Stimulated activated CD8-positive, alpha-beta memory T cell treated with anti-CD3 and anti-CD28 coated beads, Interleukin-2, amount 100 ng/mL, for 48 hours (primary cell): ENCODE data around the gene NOTCH4.

ENCODE experiments used
- DNase-seq, 2 donors: peaks; one replicate each; pipeline ENCODE4 v3.0.0-alpha.2; 2020; ENCODE audit warnings: low read depth in 2 of 2

Gene NOTCH4

GRCh38 chr6:32181915-32182529 is 41.8 kb downstream of the NOTCH4 start:
- no peak for DNase-seq

DNA sequence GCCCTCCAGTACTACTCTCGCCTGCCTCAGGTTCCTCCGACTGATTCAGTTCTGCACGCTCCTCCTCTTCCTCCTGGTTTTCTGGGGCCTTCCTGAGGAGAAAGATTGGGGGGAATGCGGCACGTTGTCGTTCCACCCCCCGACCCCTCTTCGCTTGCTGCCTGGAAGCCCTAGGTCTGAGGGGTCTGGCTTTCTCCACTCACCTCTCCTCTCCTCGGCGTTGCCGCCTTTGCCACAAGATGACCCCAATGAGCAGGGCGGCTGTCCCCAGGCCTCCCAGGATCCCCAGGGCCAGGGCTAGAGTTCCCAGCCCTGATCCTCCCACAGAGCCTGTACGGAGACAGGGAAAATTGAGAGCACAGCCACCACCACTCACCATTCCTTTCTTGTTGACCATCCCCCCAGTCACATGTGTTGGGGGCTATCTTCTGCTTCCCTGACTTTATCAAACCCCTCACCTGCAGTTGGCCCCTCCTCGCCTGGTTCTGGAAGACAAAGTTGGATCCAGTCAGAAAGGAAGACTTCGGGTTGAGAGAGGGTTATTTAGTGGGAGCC is 42.6 kb downstream of the NOTCH4 start:
- DNase-seq: no peak

DNA sequence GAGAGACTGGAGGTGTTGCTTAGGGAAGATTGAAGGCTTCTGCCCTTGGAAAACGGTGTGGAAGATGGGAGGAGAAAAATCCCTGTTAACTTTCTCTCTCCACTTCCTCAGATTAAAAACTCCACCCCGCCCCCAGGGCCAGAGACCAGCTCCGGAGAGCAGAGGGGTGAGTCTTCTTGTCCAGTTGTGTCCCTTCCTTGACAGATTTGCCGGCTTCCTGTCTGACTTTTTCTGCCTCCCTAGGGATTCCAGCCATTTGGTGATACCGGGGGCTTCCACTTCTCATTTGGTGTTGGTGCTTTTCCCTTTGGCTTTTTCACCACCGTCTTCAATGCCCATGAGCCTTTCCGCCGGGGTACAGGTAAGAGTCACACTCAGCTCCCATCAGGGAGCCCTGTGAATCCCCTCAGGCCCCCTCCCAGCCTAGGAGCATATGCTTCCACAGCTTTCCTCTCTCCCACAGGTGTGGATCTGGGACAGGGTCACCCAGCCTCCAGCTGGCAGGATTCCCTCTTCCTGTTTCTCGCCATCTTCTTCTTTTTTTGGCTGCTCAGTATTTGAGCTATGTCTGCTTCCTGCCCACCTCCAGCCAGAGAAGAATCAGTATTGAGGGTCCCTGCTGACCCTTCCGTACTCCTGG is 44.0 kb downstream of the NOTCH4 start:
- DNase-seq: no peak

- DNase-seq: no peak
These were observed 45.1 kb downstream of the NOTCH4 start for GRCh38 chr6:32178547-32179440.

- DNase-seq: peak; percentile 75 to 84
These were observed 45.9 kb downstream of the NOTCH4 start, which contains the start of gene RNF5 for GRCh38 chr6:32177788-32178546. RNF5 (plus strand) TSS chr6:32178405; CDS start chr6:32178512, 107 bp downstream.

DNA sequence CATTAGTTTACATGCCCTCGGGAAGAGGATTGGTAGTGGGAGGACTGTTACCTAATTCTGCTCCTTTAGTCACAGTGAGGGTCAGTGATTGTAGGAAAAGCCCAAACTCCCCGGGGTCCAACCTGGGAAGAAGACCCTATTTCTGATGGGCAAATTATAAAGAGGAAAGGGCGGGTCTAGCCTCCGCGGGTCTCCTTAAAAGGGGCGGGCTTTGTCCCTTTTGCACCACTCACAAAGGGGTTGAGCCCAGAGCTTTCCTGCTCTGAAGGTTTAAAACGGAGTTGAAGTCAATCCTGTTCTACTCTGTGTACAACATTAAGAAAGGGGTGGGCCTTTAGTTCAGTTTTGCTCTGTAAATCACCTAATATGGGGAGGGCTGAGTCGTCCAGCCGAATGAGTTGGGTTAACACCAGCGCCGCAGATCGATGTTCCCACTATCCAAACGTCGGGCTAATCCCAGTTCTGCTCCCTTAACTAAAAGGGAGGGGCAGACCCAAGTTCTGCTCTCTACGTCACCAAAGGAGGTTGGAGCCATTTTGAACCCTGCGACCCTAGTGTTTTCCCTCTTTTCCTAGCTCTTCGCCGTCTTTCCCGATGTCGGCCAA is 46.6 kb downstream of the NOTCH4 start:
- no peak for DNase-seq

DNA sequence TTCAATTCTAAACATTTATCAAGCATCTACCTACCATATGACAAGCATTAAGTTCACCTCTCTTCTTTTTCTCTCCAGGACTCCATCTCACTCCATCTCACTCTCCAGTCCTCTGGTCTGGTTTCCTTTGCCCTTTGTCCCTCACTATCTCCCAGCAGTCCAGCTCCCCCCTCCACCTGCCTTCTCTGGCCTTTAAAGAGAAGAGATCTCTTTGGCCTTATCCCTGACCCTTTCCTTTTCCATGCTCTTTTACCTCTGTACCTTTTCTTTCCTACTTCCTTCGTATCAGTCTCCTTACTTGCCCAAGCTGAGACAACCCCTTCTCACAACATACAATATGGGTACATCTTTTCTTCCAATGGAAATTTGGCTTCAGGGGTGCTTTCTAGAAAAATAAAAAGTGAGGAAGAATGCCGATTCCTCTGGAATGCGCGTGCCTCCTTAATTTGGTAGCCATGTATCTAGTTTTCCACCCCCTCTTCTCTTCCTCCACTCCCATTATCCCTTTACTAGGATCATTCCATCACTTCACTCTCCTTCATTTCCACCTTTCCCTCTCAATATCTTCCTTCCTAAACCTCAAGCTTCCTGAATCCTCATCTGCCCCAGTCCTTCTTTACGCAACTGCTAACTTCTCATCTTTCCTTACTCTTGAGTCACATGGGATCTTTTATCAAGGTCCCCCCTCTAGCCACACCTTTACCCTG is 47.2 kb downstream of the NOTCH4 start:
- DNase-seq: no peak

GRCh38 chr6:32175711-32176475 is 48.0 kb downstream of the NOTCH4 start, which contains the start of gene AGPAT1:
AGPAT1 (minus strand) TSS chr6:32176084; CDS start chr6:32171496, 4,588 bp downstream.
- DNase-seq: peak; percentile 91 to 97

DNA sequence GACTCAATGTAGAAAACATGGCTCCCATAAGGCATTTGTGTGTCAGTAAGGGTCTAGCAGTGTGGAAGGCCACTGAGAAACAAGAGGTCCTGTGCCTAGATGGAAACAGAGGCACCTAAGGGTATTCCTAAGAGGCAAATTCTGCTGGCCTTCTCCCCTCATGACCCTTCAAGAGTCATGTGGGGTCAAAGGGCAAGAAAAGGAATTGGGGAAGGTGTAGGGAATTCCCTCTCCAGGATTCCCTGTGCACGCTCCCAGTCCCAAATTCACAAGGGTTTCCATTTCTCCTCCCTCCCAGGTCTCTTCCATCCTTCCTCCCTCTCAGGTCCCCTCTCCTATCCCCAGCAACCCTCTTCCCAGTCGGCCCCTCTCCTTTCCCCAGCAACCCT is 48.6 kb downstream of the NOTCH4 start:
- DNase-seq: no peak

GRCh38 chr6:32174416-32174815 is 49.5 kb downstream of the NOTCH4 start:
- no peak for DNase-seq

GRCh38 chr6:32173051-32173727 is 50.7 kb downstream of the NOTCH4 start:
- no peak for DNase-seq

DNA sequence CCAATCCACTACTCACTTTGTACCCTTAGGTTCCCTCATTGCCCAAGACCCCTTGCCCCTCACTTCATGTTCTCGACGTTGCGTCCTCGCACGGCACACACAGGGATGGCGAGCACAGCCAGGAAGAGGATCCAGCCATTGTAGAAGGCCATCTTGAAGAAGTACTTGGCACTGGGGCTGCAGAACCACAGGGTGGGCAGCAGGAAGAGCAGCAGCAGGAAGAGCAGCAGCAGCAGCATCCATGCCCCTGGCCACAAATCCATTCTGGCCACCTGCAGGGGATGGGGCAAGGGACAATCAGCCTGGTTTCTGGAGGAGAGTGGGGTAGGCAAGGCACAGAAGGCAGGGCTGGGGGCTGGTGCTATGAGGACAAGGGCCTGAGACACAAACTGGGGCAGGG is 52.6 kb downstream of the NOTCH4 start:
- no peak for DNase-seq

GRCh38 chr6:32170294-32170693 is 53.6 kb downstream of the NOTCH4 start:
- no peak for DNase-seq

DNA sequence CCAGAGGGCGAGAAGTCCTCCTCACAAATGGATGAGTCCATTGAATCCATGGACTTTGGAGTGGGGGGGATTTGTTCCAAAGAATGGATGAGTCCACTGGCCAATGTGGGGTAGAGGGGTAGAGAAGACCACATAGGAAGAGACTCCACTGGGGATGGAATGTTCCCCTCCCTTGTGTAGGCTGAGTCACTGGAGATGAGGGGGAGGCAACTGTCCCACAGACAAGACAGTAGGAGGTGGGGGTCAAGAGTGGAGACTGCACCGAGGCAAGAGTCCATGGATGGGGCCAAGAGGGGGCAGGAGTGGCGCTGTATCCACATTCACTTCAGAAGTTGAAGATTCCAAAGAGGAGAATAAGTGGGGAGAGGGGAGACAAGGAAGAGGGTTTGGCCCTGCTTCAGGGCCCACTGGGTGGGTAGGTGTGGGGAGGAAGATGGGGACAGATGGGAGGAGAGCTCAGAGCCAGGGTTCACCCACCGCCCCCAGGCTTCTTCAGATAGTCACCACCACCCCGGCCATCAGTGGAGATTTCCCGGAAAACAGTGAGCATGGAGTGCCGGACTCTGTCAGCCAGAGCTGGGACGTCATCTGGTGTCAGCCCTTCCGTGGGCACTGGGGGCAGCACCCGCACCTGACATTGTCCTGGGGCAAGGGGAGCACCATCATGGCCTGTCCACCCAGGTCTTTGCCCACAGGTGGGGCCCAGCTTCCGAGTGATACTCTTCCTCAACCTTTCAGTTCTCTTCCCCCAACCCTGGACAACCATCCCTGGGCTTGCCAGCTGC is 54.9 kb downstream of the NOTCH4 start:
- DNase-seq: no peak

- no peak for DNase-seq
These were observed 55.5 kb downstream of the NOTCH4 start for GRCh38 chr6:32168350-32168749.

- DNase-seq: no peak
These were observed 56.1 kb downstream of the NOTCH4 start for GRCh38 chr6:32167761-32168262.

DNA sequence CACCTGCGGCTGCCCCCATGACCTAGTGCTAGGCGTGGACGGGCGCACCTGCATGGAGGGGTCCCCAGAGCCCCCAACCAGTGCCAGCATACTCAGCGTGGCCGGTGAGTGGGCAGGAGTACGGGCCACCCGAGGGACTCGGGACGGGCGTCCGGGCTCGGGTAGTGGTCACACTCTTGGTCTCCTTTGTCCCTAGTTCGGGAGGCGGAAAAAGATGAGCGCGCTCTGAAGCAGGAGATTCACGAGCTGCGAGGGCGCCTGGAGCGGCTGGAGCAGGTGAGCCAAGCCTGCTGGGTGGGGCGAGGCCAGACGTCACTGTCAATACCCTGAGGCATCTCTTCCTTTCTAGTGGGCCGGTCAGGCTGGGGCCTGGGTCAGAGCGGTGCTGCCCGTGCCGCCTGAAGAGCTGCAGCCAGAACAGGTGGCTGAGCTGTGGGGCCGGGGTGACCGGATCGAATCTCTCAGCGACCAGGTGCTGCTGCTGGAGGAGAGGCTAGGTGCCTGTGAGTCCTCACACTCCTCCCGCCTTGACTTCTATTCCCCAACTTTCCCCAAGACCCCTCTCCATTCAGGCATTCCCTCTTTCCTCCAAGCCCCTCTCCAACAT is 56.6 kb downstream of the NOTCH4 start:
- no peak for DNase-seq
